ENCODE data around the gene MED25.

DNA sequence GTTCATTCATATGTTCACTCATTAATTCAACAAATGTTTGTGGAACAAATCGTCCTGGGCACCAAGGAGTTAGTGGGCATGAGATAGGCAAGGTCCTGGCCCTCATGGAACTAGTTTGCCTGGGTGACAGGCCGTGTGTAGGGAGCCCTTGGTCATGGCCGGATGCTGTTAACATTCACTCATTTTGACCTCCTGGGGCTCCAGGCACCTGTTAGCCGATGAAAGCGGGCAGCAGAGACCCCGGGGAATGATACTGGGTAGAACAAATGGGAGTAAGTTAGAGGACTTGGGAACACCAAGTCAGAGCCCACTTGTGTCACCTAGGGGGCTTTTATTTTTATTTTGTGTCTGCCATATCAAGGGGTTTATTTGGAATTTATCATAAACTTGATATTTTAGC is 6.6 kb downstream of the MED25 start:
- TF ChIP-seq CTCF (IDR thresholded peaks at IDR 0.05) = no peak
- no peak for TF ChIP-seq POLR2A (IDR thresholded peaks at IDR 0.05)

All from Peyer's patch (tissue), 4 donors.